ENCODE results near the gene ADGRL1.
"Not testable (repeated sequence)": the region's sequence is repeated elsewhere in the genome, so short reads cannot be mapped to it uniquely, and the experiment has no call there.

The ADGRL1 gene

GRCh38 chr19:14218620-14219330 lies 12.8 kb upstream of the ADGRL1 start:
- no peak for DNase-seq (ENCODE audit: low read depth)

- DNase-seq (ENCODE audit: low read depth) = not testable (repeated sequence)
These were observed 11.9 kb upstream of the ADGRL1 start for GRCh38 chr19:14217886-14218285.

- DNase-seq (ENCODE audit: low read depth) = no peak
These were observed 8.6 kb upstream of the ADGRL1 start for GRCh38 chr19:14214580-14214979.

- DNase-seq (ENCODE audit: low read depth) = not testable (repeated sequence)
These were observed 4.2 kb upstream of the ADGRL1 start for GRCh38 chr19:14210182-14210581.

- not testable (repeated sequence) for DNase-seq (ENCODE audit: low read depth)
These were observed 3.4 kb upstream of the ADGRL1 start for GRCh38 chr19:14209401-14209800.

- not testable (repeated sequence) for DNase-seq (ENCODE audit: low read depth)
These were observed 2.5 kb upstream of the ADGRL1 start for GRCh38 chr19:14208496-14208895.

- DNase-seq (ENCODE audit: low read depth) = not testable (repeated sequence)
These were observed 1.8 kb upstream of the ADGRL1 start for GRCh38 chr19:14207796-14208195.

- peak; percentile 80 for DNase-seq (ENCODE audit: low read depth)
These were observed 1.1 kb upstream of the ADGRL1 start for GRCh38 chr19:14206737-14207726.

GRCh38 chr19:14206308-14206707 lies 339 bp upstream of the ADGRL1 start:
- not testable (repeated sequence) for DNase-seq (ENCODE audit: low read depth)

- not testable (repeated sequence) for DNase-seq (ENCODE audit: low read depth)
These were observed 1.1 kb downstream of the ADGRL1 start for GRCh38 chr19:14204676-14205451.

GRCh38 chr19:14204219-14204618 lies 1.8 kb downstream of the ADGRL1 start:
- DNase-seq (ENCODE audit: low read depth) = not testable (repeated sequence)

- not testable (repeated sequence) for DNase-seq (ENCODE audit: low read depth)
These were observed 2.2 kb downstream of the ADGRL1 start for GRCh38 chr19:14203788-14204187.

GRCh38 chr19:14203177-14203576 lies 2.8 kb downstream of the ADGRL1 start:
- DNase-seq (ENCODE audit: low read depth) = no peak

GRCh38 chr19:14201481-14201880 lies 4.5 kb downstream of the ADGRL1 start:
- DNase-seq (ENCODE audit: low read depth) = not testable (repeated sequence)

- DNase-seq (ENCODE audit: low read depth) = peak; percentile 20
These were observed 5.7 kb downstream of the ADGRL1 start for GRCh38 chr19:14200147-14200841.

GRCh38 chr19:14198384-14199376 lies 7.3 kb downstream of the ADGRL1 start:
- peak; percentile 21 for DNase-seq (ENCODE audit: low read depth)

- DNase-seq (ENCODE audit: low read depth) = no peak
These were observed 8.1 kb downstream of the ADGRL1 start for GRCh38 chr19:14197882-14198281.

GRCh38 chr19:14197288-14197687 lies 8.7 kb downstream of the ADGRL1 start:
- DNase-seq (ENCODE audit: low read depth) = not testable (repeated sequence)

GRCh38 chr19:14196105-14196504 lies 9.9 kb downstream of the ADGRL1 start:
- DNase-seq (ENCODE audit: low read depth) = peak; percentile 13

GRCh38 chr19:14195216-14195615 lies 10.8 kb downstream of the ADGRL1 start:
- DNase-seq (ENCODE audit: low read depth) = not testable (repeated sequence)
